Ectodermal cell (in vitro differentiated cells): ENCODE results near the gene DPCD.

Source experiments
- H3K27ac ChIP-seq: 2 replicates; pipeline ENCODE4 v1.7.0; 2013; ENCODE audit warnings: mild to moderate bottlenecking, low read depth, low read length; ENCODE audit not compliant: insufficient read depth, poor library complexity, severe bottlenecking
- H3K27me3 ChIP-seq: 2 replicates; pipeline ENCODE4 v1.7.0; 2013; ENCODE audit warnings: mild to moderate bottlenecking, low read length; ENCODE audit not compliant: insufficient read depth, control insufficient read depth, poor library complexity, severe bottlenecking
- H3K36me3 ChIP-seq: one replicate; pipeline ENCODE4 v1.7.0; 2013; ENCODE audit warnings: low read length; ENCODE audit not compliant: control insufficient read depth, insufficient read depth
- H3K4me1 ChIP-seq: one replicate; pipeline ENCODE4 v1.7.0; 2013; ENCODE audit warnings: low read length; ENCODE audit not compliant: control insufficient read depth, insufficient read depth
- H3K4me3 ChIP-seq: 2 replicates; pipeline ENCODE4 v1.7.0; 2013; ENCODE audit warnings: low read depth, low read length, control low read depth; ENCODE audit not compliant: insufficient read depth
- H3K9me3 ChIP-seq: 2 replicates; pipeline ENCODE4 v1.7.0; 2013; ENCODE audit warnings: mild to moderate bottlenecking, low read length, moderate library complexity; ENCODE audit not compliant: control insufficient read depth
- WGBS, 2 experiments: methylation state at CpG; one replicate each; pipeline ENCODE4 v1.1.7; 2013; ENCODE audit warnings: missing lambda C conversion rate in 2 of 2; 5-methylcytosine and 5-hydroxymethylcytosine counted together

Gene DPCD

GRCh38 chr10:101658975-101659374 is 70.9 kb downstream of the DPCD start:
- Histone ChIP-seq H3K36me3 (no peaks in the 10 kb centered on the region), H3K27ac (no peak overlapping the region)
- 92% methylated on average over 5 of the region's 5 CpGs for WGBS, 2 experiments

More at GRCh38 chr10:101658975-101659374, 70.9 kb downstream of the DPCD start:
- H3K4me1 ChIP-seq = peaks cover 17% of the 10 kb centered on the region
- H3K27me3 ChIP-seq = no peaks in the 10 kb centered on the region
- no peak overlapping the region for H3K4me3 ChIP-seq
- H3K9me3 ChIP-seq = no peaks in the 10 kb centered on the region
